Left lung (tissue), 10 donors: ENCODE data around the gene NUP62CL. TPM values are rescaled to one million over a fixed set of nuclear protein-coding genes. Genes with fewer than 3 reads are reported as not detected.

Experiments used
- ATAC-seq: fragments of 200-7000 bp; cut with Tn5 transposase; one replicate; pipeline ENCODE4 v1.9.1; 2020; ENCODE audit warnings: moderate library complexity
- DNase-seq, 4 donors: peaks; one replicate each; pipeline ENCODE4 v3.0.0-alpha.2; 2013 to 2020
- H3K27ac ChIP-seq, 2 donors: fragments of 200-600 bp; sonication (generic) in 1 of 2; one replicate each; pipeline versions ENCODE4 v1.5.0 to v1.8.0; 2020 to 2021
- H3K27me3 ChIP-seq, 2 donors: fragments of 200-600 bp; sonication (generic) in 1 of 2; one replicate each; pipeline versions ENCODE4 v1.5.0 to v1.8.0; 2020 to 2021
- H3K36me3 ChIP-seq, 2 donors: fragments of 200-600 bp; sonication (generic) in 1 of 2; one replicate each; pipeline versions ENCODE4 v1.5.0 to v1.8.0; 2020 to 2021
- H3K4me1 ChIP-seq, 2 donors: fragments of 200-600 bp; one replicate each; pipeline ENCODE4 v1.8.0; 2021
- H3K4me3 ChIP-seq, 2 donors: fragments of 200-600 bp; sonication (generic) in 1 of 2; one replicate each; pipeline versions ENCODE4 v1.5.0 to v1.8.0; 2020 to 2021; ENCODE audit warnings: mild to moderate bottlenecking in 1 of 2
- H3K9me3 ChIP-seq, 2 donors: fragments of 200-600 bp; sonication (generic) in 1 of 2; one replicate each; pipeline versions ENCODE4 v1.5.0 to v1.8.0; 2020 to 2021
- CTCF ChIP-seq, 2 donors: fragments of 200-600 bp; sonication (generic) in 1 of 2; IDR thresholded peaks; one replicate each; pipeline versions ENCODE4 v1.5.0 to v1.8.0; 2021; ENCODE audit warnings: antibody characterized with exemption in 2 of 2
- intact Hi-C, 2 donors: fragments of 100-400 bp; cut with DNase I; formaldehyde crosslinking; loops; one replicate each; pipeline versions ENCODE4 v1.11.2 to v1.14.2; 2022
- polyA plus RNA-seq, 6 donors: library from polyadenylated mRNA; unstranded; fragments of 120-200 nt; gene quantifications; one replicate each; pipeline ENCODE4 v1.2.1, GENCODE V29; 2013; ENCODE audit not compliant: insufficient read length in 6 of 6
- total RNA-seq, 2 donors: library from RNA; stranded (reverse); fragmentation: NEBNext Ultra II Directional; extraction: Animal tissue kit (Norgen Biotek cat#: 25700); gene quantifications; one replicate each; pipeline ENCODE4 v1.2.1, GENCODE V29; 2021
- donor health status: DM: no; HTN: yes; CAD: no.
- donor health status: DM: no; HTN: no; CAD: no.

NUP62CL gene
- total and polyA plus RNA-seq, 8 donors, result 1.1 to 8.2 (median 5.3) TPM

GRCh38 chrX:107213477-107213876 lies 7.2 kb upstream of the NUP62CL start:
- no peak for TF ChIP-seq CTCF (IDR thresholded peaks at IDR 0.05)
- no peaks in the 10 kb centered on the region for H3K4me1 ChIP-seq
- no peak for ATAC-seq

GRCh38 chrX:107207943-107208342 lies 1.7 kb upstream of the NUP62CL start:
- ATAC-seq (no peak), DNase-seq (no peak)
- intact Hi-C loops, result no loop called here
- Histone ChIP-seq H3K36me3 (no peaks in the 10 kb centered on the region), H3K4me3 (no peak overlapping the region), H3K4me1 (no peaks in the 10 kb centered on the region), H3K27ac (no peak overlapping the region), H3K9me3 (no peaks in the 10 kb centered on the region), H3K27me3 (peaks cover 7 to 22% of the 10 kb centered on the region in 2 donors)
- no peak for TF ChIP-seq CTCF (IDR thresholded peaks at IDR 0.05)

More at GRCh38 chrX:107213477-107213876, 7.2 kb upstream of the NUP62CL start:
- no peak overlapping the region for H3K27ac ChIP-seq
- no peak for DNase-seq
- intact Hi-C loops, result no loop called here
- H3K4me3 ChIP-seq, result no peak overlapping the region
- peaks cover 0 to 19% of the 10 kb centered on the region in 2 donors for H3K27me3 ChIP-seq
- no peaks in the 10 kb centered on the region for H3K9me3 ChIP-seq
- no peaks in the 10 kb centered on the region for H3K36me3 ChIP-seq

GRCh38 chrX:107207089-107207488 lies 856 bp upstream of the NUP62CL start:
- Histone ChIP-seq H3K27me3 (peaks cover 7 to 22% of the 10 kb centered on the region in 2 donors), H3K4me1 (no peaks in the 10 kb centered on the region), H3K27ac (no peak overlapping the region), H3K36me3 (no peaks in the 10 kb centered on the region), H3K4me3 (no peak overlapping the region), H3K9me3 (no peaks in the 10 kb centered on the region)
- no peak for TF ChIP-seq CTCF (IDR thresholded peaks at IDR 0.05)
- intact Hi-C loops, result no loop called here
- ATAC-seq, result no peak
- DNase-seq, result no peak

GRCh38 chrX:107206697-107207065 lies 448 bp upstream of the NUP62CL start:
- Histone ChIP-seq H3K27ac (no peak overlapping the region), H3K36me3 (no peaks in the 10 kb centered on the region), H3K27me3 (peaks cover 7 to 22% of the 10 kb centered on the region in 2 donors), H3K9me3 (no peaks in the 10 kb centered on the region), H3K4me1 (no peaks in the 10 kb centered on the region), H3K4me3 (no peak overlapping the region)
- intact Hi-C loops, result no loop called here
- ATAC-seq (no peak), DNase-seq (no peak)
- no peak for TF ChIP-seq CTCF (IDR thresholded peaks at IDR 0.05)

GRCh38 chrX:107204068-107204605 lies 2.1 kb downstream of the NUP62CL start:
- no peaks in the 10 kb centered on the region for H3K36me3 ChIP-seq
- intact Hi-C loops, result no loop called here
- H3K27ac ChIP-seq, result no peak overlapping the region
- ATAC-seq (no peak), DNase-seq (peak in 1 of 4 donors; percentile 0)
- no peak overlapping the region for H3K4me3 ChIP-seq
- H3K27me3 ChIP-seq, result peaks cover 7 to 22% of the 10 kb centered on the region in 2 donors
- TF ChIP-seq CTCF (IDR thresholded peaks at IDR 0.05), result no peak
- H3K9me3 ChIP-seq, result no peaks in the 10 kb centered on the region
- H3K4me1 ChIP-seq, result no peaks in the 10 kb centered on the region
